IMR-90 (cell line): Measurements from ENCODE around the gene CTSF. TPM values are rescaled to one million over a fixed set of nuclear protein-coding genes. Genes with fewer than 3 reads are reported as not detected.

Source experiments
- ATAC-seq: fragments of 200-7000 bp; cut with Tn5 transposase; 2 replicates; pipeline ENCODE4 v1.9.1; 2020; ENCODE audit warnings: low read depth, mild to moderate bottlenecking, moderate library complexity
- BruUV-seq: library from RNA; stranded (reverse); fragments of 400-500 nt; replicated peaks from 2 replicates; lab custom pipeline; 2021; lab: Mats Ljungman, UMichigan
- CTCF ChIA-PET: fragments of 300-600 bp; formaldehyde crosslinking; extraction: SDS; loops from one replicate; lab custom pipeline; 2021; ENCODE audit warnings: antibody characterized with exemption; lab: Yijun Ruan, JAX
- POLR2A ChIA-PET: fragments of 300-600 bp; sonication (Branson Sonifier 250); formaldehyde crosslinking; loops from one replicate; lab custom pipeline; 2022; ENCODE audit warnings: antibody characterized with exemption; ENCODE audit not compliant: unreplicated experiment; lab: Charles Lee
- DNase-seq: peaks from one replicate; pipeline ENCODE4 v3.0.0; 2013
- H2AFZ ChIP-seq: replicated peaks from 2 replicates; pipeline ENCODE3; 2013; ENCODE audit warnings: low read length, mild to moderate bottlenecking; ENCODE audit not compliant: poor library complexity
- H2AK5ac ChIP-seq: 2 replicates; pipeline ENCODE4 v1.6.1; 2013; ENCODE audit warnings: low read depth, low read length, inconsistent platforms
- H2AK9ac ChIP-seq: replicated peaks from 2 replicates; pipeline ENCODE3; 2013; ENCODE audit warnings: mild to moderate bottlenecking, low read depth, low read length, moderate library complexity; ENCODE audit not compliant: poor library complexity
- H2BK120ac ChIP-seq: 2 replicates; pipeline ENCODE4 v1.6.1; 2013; ENCODE audit warnings: low read depth, low read length, inconsistent platforms
- H2BK15ac ChIP-seq: 3 replicates; pipeline ENCODE4 v1.6.1; 2013; ENCODE audit warnings: low read depth, low read length, inconsistent platforms
- H2BK20ac ChIP-seq: 2 replicates; pipeline ENCODE4 v1.6.1; 2013; ENCODE audit warnings: low read depth, mild to moderate bottlenecking, inconsistent platforms, low read length, moderate library complexity
- H2BK5ac ChIP-seq: 2 replicates; pipeline ENCODE4 v1.6.1; 2013; ENCODE audit warnings: mild to moderate bottlenecking, low read depth, low read length, inconsistent platforms; ENCODE audit not compliant: poor library complexity, severe bottlenecking
- H3K14ac ChIP-seq: replicated peaks from 2 replicates; pipeline ENCODE4 v1.6.1; 2013; ENCODE audit warnings: low read depth, low read length, inconsistent platforms
- H3K18ac ChIP-seq: 2 replicates; pipeline ENCODE4 v1.6.1; 2013; ENCODE audit warnings: low read depth, low read length, control low read depth
- H3K23ac ChIP-seq: 2 replicates; pipeline ENCODE4 v1.6.1; 2013; ENCODE audit warnings: low read depth, low read length, inconsistent platforms
- H3K27ac ChIP-seq: 2 replicates; pipeline ENCODE4 v1.5.1; 2013; ENCODE audit warnings: mild to moderate bottlenecking, control low read depth, low read length; ENCODE audit not compliant: insufficient read depth
- H3K27me3 ChIP-seq: 2 replicates; pipeline ENCODE4 v1.6.1; 2013; ENCODE audit warnings: low read length; ENCODE audit not compliant: control insufficient read depth, insufficient read depth
- H3K36me3 ChIP-seq: 2 replicates; pipeline ENCODE4 v1.6.1; 2013; ENCODE audit warnings: low read length, mixed read lengths; ENCODE audit not compliant: control insufficient read depth, insufficient read depth
- H3K4ac ChIP-seq: 2 replicates; pipeline ENCODE4 v1.6.1; 2013; ENCODE audit warnings: low read depth, low read length, inconsistent platforms
- H3K4me1 ChIP-seq: 2 replicates; pipeline ENCODE4 v1.6.1; 2013; ENCODE audit warnings: low read length, mixed read lengths; ENCODE audit not compliant: control insufficient read depth, insufficient read depth
- H3K4me2 ChIP-seq: 2 replicates; pipeline ENCODE4 v1.6.1; 2013; ENCODE audit warnings: low read depth, mild to moderate bottlenecking, control low read depth, low read length, moderate library complexity
- H3K4me3 ChIP-seq: 2 replicates; pipeline ENCODE4 v1.5.1; 2013; ENCODE audit warnings: low read depth, mild to moderate bottlenecking, control low read depth, low read length, moderate library complexity; ENCODE audit not compliant: insufficient read depth
- H3K56ac ChIP-seq: 2 replicates; pipeline ENCODE4 v1.6.1; 2013; ENCODE audit warnings: low read length, inconsistent platforms; ENCODE audit not compliant: insufficient read depth; ENCODE audit errors: extremely low read depth
- H3K79me1 ChIP-seq, 2 experiments: 2 replicates each; pipeline ENCODE4 v1.6.1; 2013; ENCODE audit warnings: low read length in 2 of 2, inconsistent platforms in 1 of 2, low read depth in 1 of 2
- H3K9ac ChIP-seq: 2 replicates; pipeline ENCODE4 v1.6.1; 2013; ENCODE audit warnings: low read depth, low read length, control low read depth
- H3K9me1 ChIP-seq: 2 replicates; pipeline ENCODE4 v1.6.1; 2013; ENCODE audit warnings: low read length, inconsistent platforms; ENCODE audit not compliant: insufficient read depth
- H3K9me3 ChIP-seq: 2 replicates; pipeline ENCODE4 v1.6.1; 2013; ENCODE audit warnings: low read length; ENCODE audit not compliant: control insufficient read depth, insufficient read depth
- H4K20me1 ChIP-seq: 2 replicates; pipeline ENCODE4 v1.6.1; 2013; ENCODE audit warnings: low read length, inconsistent platforms; ENCODE audit not compliant: insufficient read depth
- H4K5ac ChIP-seq: 2 replicates; pipeline ENCODE4 v1.6.1; 2013; ENCODE audit warnings: mild to moderate bottlenecking, low read depth, low read length, control low read depth
- H4K8ac ChIP-seq, 2 experiments: 2 replicates each; pipeline ENCODE4 v1.6.1; 2013; ENCODE audit warnings: low read depth in 2 of 2, low read length in 2 of 2, control low read depth in 1 of 2, inconsistent platforms in 1 of 2
- H4K91ac ChIP-seq: 2 replicates; pipeline ENCODE4 v1.6.1; 2013; ENCODE audit warnings: low read depth, low read length, inconsistent platforms; ENCODE audit not compliant: insufficient read depth
- BHLHE40 ChIP-seq: fragments of 150-350 bp; IDR thresholded peaks from 2 replicates; pipeline ENCODE4 v1.6.1; 2016; ENCODE audit warnings: mild to moderate bottlenecking, low read depth, low read length
- CEBPB ChIP-seq: IDR thresholded peaks from 2 replicates; pipeline ENCODE4 v1.6.1; 2012; ENCODE audit warnings: low read depth, low read length, improper control_type of control experiment
- CHD1 ChIP-seq: IDR thresholded peaks from 2 replicates; pipeline ENCODE4 v1.6.1; 2012; ENCODE audit warnings: low read depth, low read length, improper control_type of control experiment
- ELK1 ChIP-seq: fragments of 150-350 bp; IDR thresholded peaks from 2 replicates; pipeline ENCODE4 v1.6.1; 2016; ENCODE audit warnings: low read depth, mild to moderate bottlenecking, low read length, moderate library complexity, borderline replicate concordance
- FOS ChIP-seq: fragments of 150-350 bp; IDR thresholded peaks from 2 replicates; pipeline ENCODE4 v1.6.1; 2016; ENCODE audit warnings: low read depth, low read length
- MAZ ChIP-seq: IDR thresholded peaks from 2 replicates; pipeline ENCODE4 v1.6.1; 2012; ENCODE audit warnings: low read depth, mild to moderate bottlenecking, low read length, improper control_type of control experiment, moderate library complexity, borderline replicate concordance
- MXI1 ChIP-seq: IDR thresholded peaks from 2 replicates; pipeline ENCODE4 v1.6.1; 2012; ENCODE audit warnings: low read depth, mild to moderate bottlenecking, low read length, moderate library complexity, borderline replicate concordance
- NFE2L2 ChIP-seq: fragments of 150-350 bp; IDR thresholded peaks from 2 replicates; pipeline ENCODE4 v1.6.1; 2016; ENCODE audit warnings: low read depth, mild to moderate bottlenecking, low read length
- POLR2A ChIP-seq: IDR thresholded peaks from 2 replicates; pipeline ENCODE4 v1.6.1; 2012; ENCODE audit warnings: mild to moderate bottlenecking, low read depth, low read length
- RAD21 ChIP-seq: IDR thresholded peaks from 2 replicates; pipeline ENCODE4 v1.6.1; 2012; ENCODE audit warnings: low read length, improper control_type of control experiment
- RCOR1 ChIP-seq: IDR thresholded peaks from 2 replicates; pipeline ENCODE4 v1.6.1; 2012; ENCODE audit warnings: mild to moderate bottlenecking, low read length, improper control_type of control experiment; ENCODE audit not compliant: insufficient replicate concordance
- RFX5 ChIP-seq: IDR thresholded peaks from 2 replicates; pipeline ENCODE4 v1.8.0; 2012; ENCODE audit warnings: low read depth, mild to moderate bottlenecking, low read length, moderate library complexity
- SMC3 ChIP-seq: fragments of 150-350 bp; IDR thresholded peaks from 2 replicates; pipeline ENCODE4 v1.6.1; 2016; ENCODE audit warnings: low read depth, mild to moderate bottlenecking, antibody characterized with exemption, low read length, moderate library complexity
- WGBS, 2 experiments: methylation state at CpG; one replicate each; pipeline versions ENCODE4 v1.1.5 to v1.1.7; 2013; ENCODE audit warnings: missing lambda C conversion rate in 2 of 2; ENCODE audit not compliant: insufficient read length in 1 of 2; ENCODE audit errors: extremely low coverage in 2 of 2; 5-methylcytosine and 5-hydroxymethylcytosine counted together
- dilution Hi-C: fragments of 300-500 bp; cut with HindIII; formaldehyde crosslinking; loops from one replicate; pipeline ENCODE4 v1.14.3; 2018; ENCODE audit warnings: low sequenced_read_pairs; ENCODE audit not compliant: unreplicated experiment
- in situ Hi-C: fragments of 300-500 bp; cut with MboI; formaldehyde crosslinking; loops from 3 replicates; pipeline ENCODE4 v1.14.3; 2019; ENCODE audit warnings: low sequenced_read_pairs, inconsistent platforms, mixed read lengths
- intact Hi-C: fragments of 100-400 bp; cut with micrococcal nuclease; formaldehyde crosslinking; loops from 2 replicates; pipeline ENCODE4 v1.10.0; 2022
- polyA plus RNA-seq, 3 experiments: library from polyadenylated mRNA; depleted of rRNA; stranded (reverse); fragments of >200 nt; gene quantifications; 2 replicates each; pipeline ENCODE4 v1.2.3, GENCODE V29; 2012; ENCODE audit warnings: low replicate concordance in 1 of 3
- total RNA-seq: library from RNA; depleted of rRNA; stranded (reverse); fragments of >200 nt; gene quantifications from 2 replicates; pipeline ENCODE4 v1.2.3, GENCODE V29; 2012
- TF ChIP-seq, protein P1 (sequence below): fragments of 150-350 bp; IDR thresholded peaks from 2 replicates; pipeline ENCODE4 v1.6.1; 2017; ENCODE audit warnings: mild to moderate bottlenecking, antibody characterized with exemption, low read length, low read depth
- TF ChIP-seq, protein P2 (sequence below): conservative IDR thresholded peaks from 2 replicates; pipeline ENCODE4 v1.5.1; 2012; ENCODE audit warnings: mild to moderate bottlenecking, low read depth, low read length, improper control_type of control experiment

Gene CTSF
- total and polyA plus RNA-seq, 2 of the 4 experiments (the other 2 are of a cell fraction) = 4.1 to 16.0 TPM

DNA sequence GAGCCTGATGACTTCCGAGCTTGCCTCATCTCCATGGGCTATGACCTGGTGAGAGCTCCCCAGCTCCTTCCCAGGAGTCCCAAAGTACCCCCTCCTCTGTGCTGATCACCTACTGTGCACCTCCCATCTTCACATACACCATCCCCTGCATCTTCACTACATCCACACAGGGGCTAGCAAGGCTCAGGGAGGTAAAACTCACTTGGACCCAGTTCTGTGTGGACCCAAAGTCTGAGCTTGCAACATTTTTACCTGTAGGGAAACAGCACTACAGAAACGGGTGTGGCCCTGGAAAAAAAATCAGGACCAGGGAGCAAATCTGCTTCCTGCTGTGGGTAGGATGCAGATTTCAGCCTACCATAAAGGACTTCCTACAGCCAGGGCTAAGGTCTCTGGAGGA is 6.1 kb downstream of the CTSF start:
- H4K8ac ChIP-seq = no peak overlapping the region

More for the DNA sequence above, 6.1 kb downstream of the CTSF start:
- Histone ChIP-seq H3K9ac (no peak overlapping the region), H3K4ac (no peak overlapping the region), H2AK5ac (no peak overlapping the region), H3K27me3 (peaks cover 18% of the 10 kb centered on the region), H3K4me1 (peaks cover 2% of the 10 kb centered on the region; the same call in 1 of the 2 replicates), H3K14ac (no peak overlapping the region), H2BK120ac (no peak overlapping the region), H3K23ac (no peak overlapping the region), H2AFZ (no peak overlapping the region), H3K18ac (no peak overlapping the region), H2AK9ac (no peak overlapping the region), H2BK20ac (no peak overlapping the region), H3K79me1 (no peaks in the 10 kb centered on the region), H4K5ac (no peak overlapping the region), H3K36me3 (peaks cover 3% of the 10 kb centered on the region; the same call in 1 of the 2 replicates), H3K27ac (no peak overlapping the region), H4K91ac (no peak overlapping the region), H2BK15ac (no peak overlapping the region), H3K56ac (no peak overlapping the region), H2BK5ac (no peak overlapping the region), H3K9me1 (peaks cover 4% of the 10 kb centered on the region; the same call in 1 of the 2 replicates), H3K4me2 (no peak overlapping the region), H4K20me1 (no peaks in the 10 kb centered on the region), H3K4me3 (no peak overlapping the region), H3K9me3 (no peaks in the 10 kb centered on the region)
- intact Hi-C loops = no loop called here
- in situ Hi-C loops = no loop called here
- ChIA-PET CTCF (no interaction called here), POLR2A (no interaction called here)
- no TSS peak for BruUV-seq
- no peak for DNase-seq
- no peak for TF ChIP-seq ELK1
- TF ChIP-seq POLR2A = no peak
- TF ChIP-seq, protein P1, sequence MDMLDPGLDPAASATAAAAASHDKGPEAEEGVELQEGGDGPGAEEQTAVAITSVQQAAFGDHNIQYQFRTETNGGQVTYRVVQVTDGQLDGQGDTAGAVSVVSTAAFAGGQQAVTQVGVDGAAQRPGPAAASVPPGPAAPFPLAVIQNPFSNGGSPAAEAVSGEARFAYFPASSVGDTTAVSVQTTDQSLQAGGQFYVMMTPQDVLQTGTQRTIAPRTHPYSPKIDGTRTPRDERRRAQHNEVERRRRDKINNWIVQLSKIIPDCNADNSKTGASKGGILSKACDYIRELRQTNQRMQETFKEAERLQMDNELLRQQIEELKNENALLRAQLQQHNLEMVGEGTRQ = no peak
- TF ChIP-seq, protein P2, sequence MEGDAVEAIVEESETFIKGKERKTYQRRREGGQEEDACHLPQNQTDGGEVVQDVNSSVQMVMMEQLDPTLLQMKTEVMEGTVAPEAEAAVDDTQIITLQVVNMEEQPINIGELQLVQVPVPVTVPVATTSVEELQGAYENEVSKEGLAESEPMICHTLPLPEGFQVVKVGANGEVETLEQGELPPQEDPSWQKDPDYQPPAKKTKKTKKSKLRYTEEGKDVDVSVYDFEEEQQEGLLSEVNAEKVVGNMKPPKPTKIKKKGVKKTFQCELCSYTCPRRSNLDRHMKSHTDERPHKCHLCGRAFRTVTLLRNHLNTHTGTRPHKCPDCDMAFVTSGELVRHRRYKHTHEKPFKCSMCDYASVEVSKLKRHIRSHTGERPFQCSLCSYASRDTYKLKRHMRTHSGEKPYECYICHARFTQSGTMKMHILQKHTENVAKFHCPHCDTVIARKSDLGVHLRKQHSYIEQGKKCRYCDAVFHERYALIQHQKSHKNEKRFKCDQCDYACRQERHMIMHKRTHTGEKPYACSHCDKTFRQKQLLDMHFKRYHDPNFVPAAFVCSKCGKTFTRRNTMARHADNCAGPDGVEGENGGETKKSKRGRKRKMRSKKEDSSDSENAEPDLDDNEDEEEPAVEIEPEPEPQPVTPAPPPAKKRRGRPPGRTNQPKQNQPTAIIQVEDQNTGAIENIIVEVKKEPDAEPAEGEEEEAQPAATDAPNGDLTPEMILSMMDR = no peak
- TF ChIP-seq MXI1 = no peak
- TF ChIP-seq RCOR1 = no peak
- TF ChIP-seq FOS = no peak
- no peak for TF ChIP-seq NFE2L2
- no peak for TF ChIP-seq BHLHE40
- TF ChIP-seq RAD21 = no peak
- no peak for TF ChIP-seq MAZ
- no peak for TF ChIP-seq CHD1
- no peak for TF ChIP-seq SMC3
- TF ChIP-seq CEBPB = no peak
- TF ChIP-seq RFX5 = no peak
- dilution Hi-C loops = no loop called here
- ATAC-seq = no peak
- 40% methylated on average over 1 of the region's 2 CpGs; no CpG with 5 or more reads in 1 of the 2 experiments for WGBS, 2 experiments
